ENCODE measurements around the gene TBCB. TPM values are rescaled to one million over a fixed set of nuclear protein-coding genes. Genes with fewer than 3 reads are reported as not detected.

The TBCB gene
- polyA plus RNA-seq, 1 donor, result 80.0 TPM

DNA sequence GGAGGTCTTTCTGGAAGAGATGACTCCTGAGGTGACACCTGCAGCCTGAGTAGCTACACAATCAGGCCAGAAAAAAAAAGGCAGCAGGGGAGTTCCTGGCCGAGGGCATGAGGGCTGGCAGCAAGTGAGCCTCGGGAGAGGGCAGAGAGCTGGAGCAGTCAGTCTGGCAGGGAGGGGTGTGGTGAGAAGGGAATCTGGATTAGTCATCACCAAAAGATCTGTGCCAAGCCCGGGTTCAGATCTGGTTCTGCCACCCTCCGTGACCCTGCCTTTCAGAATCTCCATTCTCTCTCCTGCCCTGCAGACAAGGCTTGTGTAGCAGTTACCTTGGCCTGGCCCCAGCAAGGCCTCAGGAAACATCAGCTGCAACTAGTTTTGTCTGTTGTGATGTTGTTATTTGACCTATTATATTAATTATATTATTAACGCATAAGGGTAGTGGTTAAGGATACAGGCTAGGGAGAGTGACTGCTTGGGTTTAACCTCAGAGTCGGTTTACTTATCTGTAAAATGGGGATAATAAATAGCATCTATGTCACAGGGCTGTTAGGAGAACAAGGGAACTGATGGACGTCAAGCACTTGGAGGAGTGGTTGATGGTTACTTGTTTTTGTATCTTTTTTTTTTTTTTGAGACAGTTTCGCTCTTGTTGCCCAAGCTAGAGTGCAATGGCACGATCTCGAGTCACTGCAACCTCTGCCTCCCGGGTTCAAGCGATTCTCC, 21.9 kb downstream of the TBCB start:
- DNase-seq (ENCODE audit: low read depth), result no peak

DNA sequence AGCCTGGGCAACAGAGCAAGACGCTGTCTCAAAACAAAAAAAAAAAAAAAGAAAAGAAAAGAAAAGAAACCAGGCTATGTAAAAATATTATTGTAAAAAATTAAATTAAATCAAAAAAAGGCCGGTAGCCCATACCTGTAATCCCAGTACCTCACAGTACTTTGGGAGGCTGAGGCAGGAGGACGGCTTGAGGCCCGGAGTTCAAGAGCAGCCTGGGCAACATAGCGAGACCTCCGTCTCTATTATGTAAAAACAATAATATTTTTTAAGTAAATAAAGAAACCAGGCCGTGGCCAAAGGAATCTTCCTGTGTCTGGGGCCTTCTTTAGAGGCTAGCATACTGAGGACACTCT, 23.8 kb downstream of the TBCB start:
- DNase-seq (ENCODE audit: low read depth), result no peak

- DNase-seq (ENCODE audit: low read depth), result peak; percentile 91
Observed at GRCh38 chr19:36139473-36140303, 24.4 kb downstream of the TBCB start, which contains the start of gene CAPNS1. TSS of gene CAPNS1 (plus strand) at chr19:36140066. CDS start at chr19:36141012, 946 bp downstream.

DNA sequence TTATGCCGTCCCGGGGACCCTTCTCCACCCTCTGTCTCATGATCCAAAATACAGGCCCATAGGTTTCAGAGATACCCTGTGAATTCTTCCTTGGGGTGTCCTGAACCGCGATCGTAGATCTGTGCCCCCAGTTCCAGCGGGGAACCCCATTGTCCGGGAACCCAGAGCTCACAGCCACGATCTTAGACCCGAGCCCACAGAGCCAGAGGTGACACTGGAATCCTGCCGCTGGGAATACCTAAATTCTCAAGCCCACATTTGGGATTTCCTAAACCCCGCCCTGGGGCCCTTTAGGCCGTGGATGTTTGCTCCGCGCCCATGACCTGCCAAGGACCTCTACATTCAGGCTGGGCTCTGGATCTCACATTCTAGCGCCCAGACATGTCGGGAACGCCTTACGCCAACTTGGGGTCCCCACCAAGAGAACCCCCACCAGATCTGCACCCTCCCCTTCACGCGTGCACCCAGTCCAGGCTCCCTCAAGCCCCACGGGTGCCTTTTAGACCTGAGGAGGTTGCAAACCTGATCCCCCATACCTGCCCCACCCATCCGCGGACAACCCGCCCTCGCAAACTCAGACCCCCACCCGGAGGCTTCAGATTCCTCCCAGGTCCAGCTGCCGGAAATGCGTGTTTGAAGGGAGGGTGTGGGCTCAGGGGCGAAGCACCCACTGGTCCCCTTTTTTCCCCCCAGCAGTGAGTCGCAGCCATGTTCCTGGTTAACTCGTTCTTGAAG, 25.2 kb downstream of the TBCB start:
- no peak for DNase-seq (ENCODE audit: low read depth)

GRCh38 chr19:36141039-36141927, 26.0 kb downstream of the TBCB start:
- DNase-seq (ENCODE audit: low read depth), result no peak

- no peak for DNase-seq (ENCODE audit: low read depth)
Observed at GRCh38 chr19:36142046-36142445, 26.8 kb downstream of the TBCB start.

GRCh38 chr19:36142496-36142895, 27.2 kb downstream of the TBCB start:
- DNase-seq (ENCODE audit: low read depth), result no peak

DNA sequence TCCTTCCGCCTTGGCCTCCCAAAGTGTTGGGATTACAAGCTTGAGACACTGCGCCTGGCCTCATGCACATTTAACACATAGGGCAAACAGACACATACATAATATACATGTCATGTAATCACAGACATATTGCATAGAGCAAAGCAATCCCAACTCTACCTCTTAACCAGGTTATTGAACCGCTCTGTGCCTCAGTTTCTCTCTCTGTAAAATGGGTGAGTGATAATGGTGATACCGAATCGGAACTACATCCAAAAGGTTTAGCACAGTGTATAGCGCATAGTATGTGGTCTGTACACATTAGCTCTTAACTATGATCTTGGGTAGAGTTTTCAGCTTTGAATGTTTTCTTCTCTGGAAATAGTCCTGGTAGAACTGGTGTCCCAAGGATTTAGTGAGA, 29.4 kb downstream of the TBCB start:
- no peak for DNase-seq (ENCODE audit: low read depth)

DNA sequence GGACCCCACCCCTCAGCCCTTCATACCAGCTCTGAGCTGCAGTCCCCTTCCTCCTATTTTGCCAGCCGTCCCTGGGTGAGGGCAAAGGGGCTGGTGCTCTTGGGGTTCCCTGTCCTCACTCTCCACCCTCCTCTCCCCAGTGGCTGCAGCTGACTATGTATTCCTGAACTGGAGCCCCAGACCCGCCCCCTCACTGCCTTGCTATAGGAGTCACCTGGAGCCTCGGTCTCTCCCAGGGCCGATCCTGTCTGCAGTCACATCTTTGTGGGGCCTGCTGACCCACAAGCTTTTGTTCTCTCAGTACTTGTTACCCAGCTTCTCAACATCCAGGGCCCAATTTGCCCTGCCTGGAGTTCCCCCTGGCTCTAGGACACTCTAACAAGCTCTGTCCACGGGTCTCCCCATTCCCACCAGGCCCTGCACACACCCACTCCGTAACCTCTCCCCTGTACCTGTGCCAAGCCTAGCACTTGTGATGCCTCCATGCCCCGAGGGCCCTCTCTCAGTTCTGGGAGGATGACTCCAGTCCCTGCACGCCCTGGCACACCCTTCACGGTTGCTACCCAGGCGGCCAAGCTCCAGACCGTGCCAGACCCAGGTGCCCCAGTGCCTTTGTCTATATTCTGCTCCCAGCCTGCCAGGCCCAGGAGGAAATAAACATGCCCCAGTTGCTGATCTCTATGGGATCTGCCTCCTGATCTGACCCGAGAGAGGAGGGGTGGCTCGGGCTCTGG, 34.6 kb downstream of the TBCB start:
- DNase-seq (ENCODE audit: low read depth), result no peak

DNA sequence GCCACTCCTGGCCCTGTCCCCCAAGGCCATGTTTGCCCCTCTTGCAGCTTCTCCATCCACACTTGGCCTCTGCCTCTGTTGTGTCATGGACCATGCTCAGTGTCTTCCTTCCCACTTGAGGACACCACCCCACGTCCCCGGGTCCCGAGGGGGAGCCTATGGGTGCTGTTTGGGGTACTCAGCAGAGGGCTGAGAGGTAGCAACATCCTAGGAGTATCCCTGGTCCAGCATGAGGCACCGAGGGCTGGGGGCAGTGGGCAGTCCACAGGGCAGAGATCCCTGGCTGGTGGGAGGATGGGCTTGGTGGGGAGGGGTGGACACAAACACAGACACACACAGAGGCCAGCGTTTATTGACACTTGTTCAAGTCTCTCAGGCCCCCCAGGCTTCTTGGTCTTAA, 35.3 kb downstream of the TBCB start:
- DNase-seq (ENCODE audit: low read depth), result no peak

DNA sequence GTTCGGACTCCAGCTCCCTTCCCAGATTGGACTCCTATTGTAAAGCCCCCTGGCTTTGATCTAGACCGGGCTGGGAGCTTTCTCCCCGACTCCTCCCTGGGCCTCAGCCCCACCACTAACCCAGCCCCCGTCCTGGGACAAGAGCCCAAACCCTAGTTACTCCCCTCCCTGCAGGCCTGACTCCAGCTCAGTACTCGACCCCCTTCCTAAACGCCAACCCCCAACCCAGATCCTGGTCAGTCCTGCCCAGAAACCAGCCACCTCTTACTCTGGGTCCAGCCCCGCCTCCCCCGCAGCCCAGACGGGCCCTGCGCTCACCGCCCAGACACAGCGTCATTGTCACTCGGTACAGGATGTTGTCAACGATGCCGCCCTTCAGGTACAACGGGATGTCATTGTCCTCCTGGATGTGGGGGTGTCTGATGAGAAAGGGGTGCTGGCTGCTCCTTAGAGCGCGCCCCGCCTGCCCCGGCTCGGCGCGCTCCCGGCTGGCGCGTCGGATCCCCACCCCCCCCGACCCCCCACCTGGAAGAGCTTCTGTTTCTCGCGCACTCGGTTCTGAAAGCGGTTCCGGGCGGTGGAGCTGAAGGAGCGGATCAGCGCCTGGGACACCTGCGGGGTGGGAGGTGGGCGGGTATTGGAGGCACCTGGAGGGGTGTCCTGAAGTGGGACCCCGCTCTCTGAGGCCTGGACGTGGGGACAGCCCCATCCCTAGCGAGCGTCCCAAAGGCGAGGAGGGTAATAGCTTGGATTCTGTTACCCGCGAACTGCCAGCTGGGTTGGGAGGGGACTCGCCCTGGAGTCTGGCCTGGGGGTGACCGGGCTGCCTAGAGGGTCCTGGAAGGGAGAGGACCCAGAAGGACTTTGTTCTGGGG, 36.1 kb downstream of the TBCB start:
- no peak for DNase-seq (ENCODE audit: low read depth)

- DNase-seq (ENCODE audit: low read depth), result no peak
Observed at GRCh38 chr19:36152019-36152351, 36.7 kb downstream of the TBCB start.

DNA sequence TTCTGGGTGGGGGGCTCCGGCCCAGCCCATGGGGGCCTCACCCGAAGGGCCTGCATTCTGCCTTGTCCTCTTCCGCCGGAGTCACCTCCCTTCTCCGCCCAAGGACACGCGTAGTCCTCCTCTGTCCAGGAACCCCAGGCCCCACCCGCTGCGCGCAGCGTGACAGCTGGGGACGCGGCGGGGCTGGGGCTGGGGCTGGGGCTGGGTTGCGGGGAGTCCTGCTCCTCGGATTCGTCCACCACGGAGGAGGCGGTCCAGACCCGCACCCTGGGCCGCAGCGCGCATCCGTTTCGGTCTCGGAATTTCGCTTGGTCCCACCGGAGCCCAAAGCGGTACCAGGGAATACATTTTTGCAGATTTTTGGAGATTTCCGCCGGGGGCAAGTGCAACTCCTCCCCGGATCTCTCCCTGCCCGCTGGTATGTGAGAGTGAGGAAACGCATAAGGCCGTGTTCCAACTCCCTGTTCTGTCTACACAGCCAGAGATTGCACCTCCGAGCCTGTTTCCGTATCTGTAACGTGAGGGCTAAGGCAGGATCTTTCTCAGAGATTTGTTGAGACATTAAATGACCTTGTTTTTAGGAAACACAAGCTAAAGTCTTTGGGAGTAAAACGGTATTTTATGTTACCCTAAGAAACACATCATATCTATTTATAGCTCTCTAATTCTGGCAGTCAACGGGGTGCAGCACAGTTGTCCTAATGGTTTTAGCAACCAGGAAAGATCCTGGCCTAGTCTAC, 37.3 kb downstream of the TBCB start, which contains the start of gene COX7A1:
Gene COX7A1, minus strand, starts transcription at position 96 of the 740 bp plus-strand sequence. Its CDS starts 40 bp downstream, at position 56.
- DNase-seq (ENCODE audit: low read depth), result no peak

GRCh38 chr19:36153126-36153525, 37.9 kb downstream of the TBCB start:
- no peak for DNase-seq (ENCODE audit: low read depth)

DNA sequence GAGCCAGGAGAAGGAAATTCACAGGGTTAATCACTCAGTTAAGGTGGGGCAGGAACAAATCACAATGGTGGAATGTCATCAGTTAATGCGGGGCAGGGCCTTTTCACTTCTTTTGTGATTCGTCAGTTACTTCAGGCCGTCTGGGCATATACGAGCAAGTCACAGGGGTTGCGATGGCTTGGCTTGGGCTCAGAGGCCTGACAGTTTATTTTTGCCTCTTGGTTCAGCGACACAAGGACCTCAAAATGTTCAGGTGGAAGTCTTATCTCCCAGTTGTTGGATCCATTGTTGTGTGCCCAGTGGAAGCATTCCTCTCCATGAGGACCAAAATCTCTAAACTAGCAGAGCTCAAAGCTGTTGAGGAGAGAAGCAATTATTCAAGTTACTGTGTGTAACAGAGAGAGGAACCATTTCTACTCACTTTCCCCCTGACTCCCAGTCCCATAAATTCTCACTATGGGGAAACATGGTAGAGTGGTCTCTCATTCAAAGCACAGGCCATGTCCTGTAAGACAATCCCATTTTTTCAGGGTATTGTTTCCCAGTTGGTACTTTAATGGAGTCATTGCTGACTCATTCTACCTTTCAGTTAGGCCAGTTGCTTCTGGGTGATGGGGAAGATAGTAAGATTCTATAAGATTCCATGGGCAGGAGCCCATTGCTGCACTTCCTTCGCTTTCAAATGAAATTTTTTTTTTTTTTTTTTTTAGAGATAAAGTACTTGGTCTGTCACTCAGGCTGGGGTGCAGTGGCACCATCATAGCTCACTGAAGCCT, 45.7 kb downstream of the TBCB start:
- no peak for DNase-seq (ENCODE audit: low read depth)

DNA sequence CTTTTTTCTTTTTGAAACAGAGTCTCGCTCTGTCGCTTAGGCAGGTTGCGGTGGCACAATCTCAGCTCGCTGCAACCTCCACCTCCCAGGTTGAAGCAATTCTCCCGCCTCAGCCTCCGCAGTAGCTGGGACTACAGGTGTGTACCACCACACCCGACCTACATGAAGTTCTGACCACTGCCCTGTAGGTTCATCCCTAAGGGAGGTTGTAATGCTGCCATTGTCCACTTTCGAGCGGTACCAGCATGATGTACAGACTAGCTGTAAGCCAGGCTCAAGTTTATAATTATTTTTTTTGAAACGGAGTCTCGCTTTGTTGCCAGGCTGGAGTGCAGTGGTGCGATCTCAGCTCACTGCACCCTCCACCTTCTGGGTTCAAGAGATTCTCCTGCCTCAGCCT, 48.5 kb downstream of the TBCB start:
- no peak for DNase-seq (ENCODE audit: low read depth)

DNA sequence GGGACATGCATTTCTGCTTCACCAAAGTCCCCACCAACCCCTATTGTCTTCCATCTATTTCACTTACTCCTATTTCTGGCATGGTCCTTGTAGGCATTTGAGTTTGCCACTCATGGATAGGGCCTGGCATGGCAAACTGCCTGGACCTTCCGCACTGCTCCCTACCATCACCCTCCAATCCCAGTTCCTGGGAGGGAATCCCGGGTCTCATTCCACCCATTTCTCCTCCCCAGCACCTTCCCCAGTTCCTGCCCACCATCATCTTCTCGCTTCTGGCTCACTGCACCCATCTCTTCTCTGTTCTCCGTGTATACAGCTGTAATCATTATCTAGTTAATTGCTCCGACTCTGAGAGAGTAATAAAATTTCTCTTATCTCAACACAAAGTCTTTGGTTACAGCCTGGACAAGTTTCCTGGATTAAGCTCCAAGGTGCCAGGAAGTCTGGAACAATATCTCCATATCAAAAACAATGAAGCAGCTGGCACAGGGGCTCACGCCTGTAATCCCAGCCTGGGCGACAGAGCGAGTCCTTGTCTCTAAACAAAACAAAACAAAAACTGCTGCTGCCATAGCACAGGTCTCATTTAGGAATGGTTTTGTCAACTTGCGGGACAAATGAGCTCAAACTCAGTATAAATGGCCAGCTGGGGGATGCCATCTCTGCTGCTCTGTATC, 54.0 kb downstream of the TBCB start:
- DNase-seq (ENCODE audit: low read depth), result no peak

DNA sequence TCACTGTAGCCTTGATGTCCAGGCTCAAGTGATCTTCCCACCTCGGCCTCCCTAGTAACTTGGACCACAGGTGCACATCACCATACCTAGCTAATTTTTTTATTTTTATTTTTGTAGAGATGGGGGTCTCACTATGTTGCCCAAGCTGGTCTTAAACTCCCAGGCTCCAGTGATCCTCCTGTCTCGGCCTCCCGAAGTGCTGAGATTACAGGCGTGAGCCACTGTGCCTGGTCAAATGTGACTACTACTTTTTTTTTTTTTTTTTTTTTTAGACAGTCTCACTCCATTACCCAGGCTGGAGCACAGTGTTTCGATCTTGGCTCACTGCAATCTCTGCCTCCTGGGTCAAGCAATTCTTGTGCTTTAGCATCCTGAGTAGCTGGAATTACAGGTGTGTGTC, 57.6 kb downstream of the TBCB start:
- no peak for DNase-seq (ENCODE audit: low read depth)

Measured in forelimb muscle (tissue), 1 donor.